ENCODE results near the gene SLC7A8. TPM values are rescaled to one million over a fixed set of nuclear protein-coding genes. Genes with fewer than 3 reads are reported as not detected.
A peak's percentile ranks its signal among the peaks of the same experiment; 100 is the strongest.

The SLC7A8 gene
- total RNA-seq, 1 donor from 2014 or later = 56.5 TPM

- H2AFZ ChIP-seq (replicated peaks) = no peak overlapping the region
- TF ChIP-seq CTCF (IDR thresholded peaks at IDR 0.05) (peak; percentile 70), EZH2phosphoT487 (IDR thresholded peaks at IDR 0.05) (no peak), EZH2 (IDR thresholded peaks at IDR 0.05) (no peak)
Measured at GRCh38 chr14:23076785-23077408, 106.6 kb downstream of the SLC7A8 start.

More at GRCh38 chr14:23076785-23077408, 106.6 kb downstream of the SLC7A8 start:
- Histone ChIP-seq H3F3A (ENCODE audit: low read depth) (peaks cover 68% of the 10 kb centered on the region), H3K9ac (no peak overlapping the region), H3K36me3 (peaks cover 36% of the 10 kb centered on the region), H3K4me2 (no peak overlapping the region), H3K4me1 (peaks cover 10% of the 10 kb centered on the region), H4K20me1 (ENCODE audit: low read depth) (peaks cover 17% of the 10 kb centered on the region), H3K9me3 (ENCODE audit: low read depth) (no peaks in the 10 kb centered on the region), H3K27ac (no peak overlapping the region), H3K4me3 (no peak overlapping the region), H3K27me3 (no peaks in the 10 kb centered on the region), H3K79me2 (ENCODE audit: low read depth) (peaks cover 17% of the 10 kb centered on the region)
- DNase-seq (ENCODE audit: low spot score) = peak; percentile 52
- H3K4me1 Mint-ChIP-seq = peaks cover 12% of the 10 kb centered on the region
- H3K27ac Mint-ChIP-seq = no peak overlapping the region
- H3K9me3 Mint-ChIP-seq = no peaks in the 10 kb centered on the region
- H3K36me3 Mint-ChIP-seq = peaks cover 37% of the 10 kb centered on the region
- peaks cover 1% of the 10 kb centered on the region for H3K27me3 Mint-ChIP-seq (ENCODE audit: insufficient read depth, low read depth)
- no peak overlapping the region for H3K4me3 Mint-ChIP-seq

Small RNA genes within 50 kb of the gene (small RNA-seq; reads per million reads assigned to genes)
- gene AL049829.1 (not detected), gene RNU6-1138P (not detected)

Other genes starting within 250 kb of the SLC7A8 start
- 93.3 and 103 TPM in 2 replicates for gene HAUS4, start 226.6 kb downstream of the SLC7A8 start, total RNA-seq (ENCODE audit: low replicate concordance)
- 99.6 and 147 TPM in 2 replicates for gene AJUBA, start 201.1 kb downstream of the SLC7A8 start, total RNA-seq (ENCODE audit: low replicate concordance)
- gene C14orf93, start 173.5 kb downstream of the SLC7A8 start, total RNA-seq (ENCODE audit: low replicate concordance) = 8.2 and 11.0 TPM in 2 replicates
- 154 and 223 TPM in 2 replicates for gene PSMB5, start 148.8 kb downstream of the SLC7A8 start, total RNA-seq (ENCODE audit: low replicate concordance)
- gene PSMB11, start 141.4 kb downstream of the SLC7A8 start, total RNA-seq (ENCODE audit: low replicate concordance) = not detected in 2 replicates
- gene CDH24, start 126.1 kb downstream of the SLC7A8 start, total RNA-seq (ENCODE audit: low replicate concordance) = 15.0 and 35.9 TPM in 2 replicates
- 184 and 215 TPM in 2 replicates for gene ACIN1, start 88.5 kb downstream of the SLC7A8 start, total RNA-seq (ENCODE audit: low replicate concordance)
- 32.0 and 37.5 TPM in 2 replicates for gene C14orf119, start 88.2 kb downstream of the SLC7A8 start, total RNA-seq (ENCODE audit: low replicate concordance)
- gene CIROP, start 78.7 kb downstream of the SLC7A8 start, total RNA-seq (ENCODE audit: low replicate concordance) = 0.06 TPM in 1 of 2 replicates, not detected in the other
- gene CEBPE, start 64.4 kb downstream of the SLC7A8 start, total RNA-seq (ENCODE audit: low replicate concordance) = not detected in 2 replicates
- gene RNF212B, start 54.3 kb upstream of the SLC7A8 start, total RNA-seq (ENCODE audit: low replicate concordance) = 0.50 TPM in 1 of 2 replicates, not detected in the other
- gene HOMEZ, start 102.5 kb upstream of the SLC7A8 start, total RNA-seq (ENCODE audit: low replicate concordance) = 21.0 and 22.7 TPM in 2 replicates
- gene PPP1R3E, start 119.2 kb upstream of the SLC7A8 start, total RNA-seq (ENCODE audit: low replicate concordance) = 6.3 and 10.6 TPM in 2 replicates
- gene BCL2L2, start 123.2 kb upstream of the SLC7A8 start, total RNA-seq (ENCODE audit: low replicate concordance) = 14.9 and 18.0 TPM in 2 replicates
- gene PABPN1, start 137.8 kb upstream of the SLC7A8 start, total RNA-seq (ENCODE audit: low replicate concordance) = 264 and 298 TPM in 2 replicates
- gene SLC22A17, start 169.2 kb upstream of the SLC7A8 start, total RNA-seq (ENCODE audit: low replicate concordance) = 22.2 and 80.8 TPM in 2 replicates
- 21.7 and 74.3 TPM in 2 replicates for gene EFS, start 181.5 kb upstream of the SLC7A8 start, total RNA-seq (ENCODE audit: low replicate concordance)
- not detected in 2 replicates for gene IL25, start 189.1 kb upstream of the SLC7A8 start, total RNA-seq (ENCODE audit: low replicate concordance)
- 4.3 and 6.9 TPM in 2 replicates for gene CMTM5, start 193.4 kb upstream of the SLC7A8 start, total RNA-seq (ENCODE audit: low replicate concordance)
- gene MYH6, start 224.6 kb upstream of the SLC7A8 start, total RNA-seq (ENCODE audit: low replicate concordance) = 0.03 TPM in 1 of 2 replicates, not detected in the other

All from neural progenitor cell (in vitro differentiated cells).